ENCODE results near the gene NUTM2B. TPM values are rescaled to one million over a fixed set of nuclear protein-coding genes. Genes with fewer than 3 reads are reported as not detected.
"Not testable (repeated sequence)": the region's sequence is repeated elsewhere in the genome, so short reads cannot be mapped to it uniquely, and the experiment has no call there.

NUTM2B gene
- total RNA-seq, result 1 to 10 TPM; 1.6 to 1.8 TPM

DNA sequence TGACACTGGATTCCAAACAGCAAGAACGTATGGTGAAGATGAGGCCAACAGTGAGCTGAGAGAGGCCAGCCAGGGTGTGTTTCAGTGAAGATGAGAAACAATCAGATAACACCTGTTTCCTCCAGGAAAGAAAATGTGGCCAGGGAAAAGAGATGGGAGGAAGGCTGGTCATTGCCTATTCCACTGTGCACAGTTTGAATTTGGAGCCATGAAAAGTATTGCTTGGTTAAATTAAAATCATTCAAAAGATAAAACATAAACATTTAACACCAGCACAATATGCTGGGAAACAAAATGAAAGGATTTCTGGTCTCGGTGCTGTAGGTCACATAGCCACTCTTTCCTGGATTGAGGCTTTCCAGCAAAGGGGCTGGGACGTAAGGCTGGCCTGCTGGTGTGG lies at the start of gene NUTM2B:
Gene NUTM2B, plus strand, starts transcription at position 301 of the 400 bp plus-strand sequence. CDS start 383 bp downstream, outside the sequence.
- POLR2A ChIA-PET; H3K36me3 Mint-ChIP-seq; H3K4me3 Mint-ChIP-seq; H3K9me3 Mint-ChIP-seq; H3K4me1 Mint-ChIP-seq; H3K27me3 Mint-ChIP-seq; ATAC-seq (ENCODE audit: low read depth); DNase-seq; H3K27ac Mint-ChIP-seq: not testable (repeated sequence)

DNA sequence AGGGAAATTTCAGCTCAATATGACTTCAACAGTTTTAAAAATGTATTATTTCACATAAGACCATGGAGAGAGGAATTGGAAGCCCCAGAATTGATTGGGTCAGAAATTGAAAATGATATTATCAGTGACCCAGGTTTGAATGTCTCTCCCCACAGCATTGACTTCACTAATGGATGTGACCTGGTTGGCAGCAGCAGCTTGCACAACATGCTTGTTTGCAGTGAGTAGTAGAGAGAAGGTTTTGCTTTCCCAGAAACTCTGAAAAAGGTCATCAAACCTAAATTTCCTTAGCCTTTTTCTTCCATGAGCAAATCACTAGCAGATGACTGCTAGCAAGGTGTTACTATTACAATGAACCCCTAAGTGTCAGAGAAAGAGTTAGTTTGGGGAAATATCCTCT lies 39.7 kb upstream of the NUTM2B start:
- H3K27me3 Mint-ChIP-seq; H3K9me3 Mint-ChIP-seq; POLR2A ChIA-PET; ATAC-seq (ENCODE audit: low read depth); H3K4me1 Mint-ChIP-seq; H3K27ac Mint-ChIP-seq; DNase-seq; H3K36me3 Mint-ChIP-seq; H3K4me3 Mint-ChIP-seq: not testable (repeated sequence)

- ATAC-seq (ENCODE audit: low read depth), result not testable (repeated sequence)
Measured at GRCh38 chr10:79664686-79665085, 38.3 kb upstream of the NUTM2B start.

DNA sequence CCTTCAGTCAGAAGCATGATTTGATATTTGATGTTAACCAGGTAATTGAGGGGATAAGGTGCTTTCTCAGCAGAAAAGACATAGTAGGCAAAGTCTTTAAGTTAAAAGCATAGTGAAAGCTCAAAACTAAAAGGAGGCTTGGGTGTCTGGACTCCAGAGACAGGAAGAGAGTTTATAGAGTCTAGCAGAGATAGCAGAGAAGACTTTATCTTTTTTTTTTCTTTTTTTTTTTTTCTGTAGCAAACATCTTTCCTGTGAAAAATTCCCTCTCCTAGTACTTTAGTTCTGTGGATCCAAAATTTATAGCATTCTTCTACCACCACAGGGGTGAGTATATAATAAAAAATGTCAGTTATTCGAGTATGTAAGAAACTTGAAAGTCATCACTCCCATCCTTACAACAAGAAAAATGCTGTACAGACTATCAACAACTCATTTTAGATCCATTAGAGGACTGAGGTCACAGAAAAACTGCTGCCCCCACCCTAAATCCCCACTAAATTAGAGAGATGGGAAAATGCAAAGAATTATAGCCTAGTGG lies 33.7 kb upstream of the NUTM2B start:
- DNase-seq; H3K4me1 Mint-ChIP-seq; H3K9me3 Mint-ChIP-seq; H3K36me3 Mint-ChIP-seq; ATAC-seq (ENCODE audit: low read depth); H3K27ac Mint-ChIP-seq; POLR2A ChIA-PET; H3K4me3 Mint-ChIP-seq: not testable (repeated sequence)
- peaks cover 11% of the 10 kb centered on the region for H3K27me3 Mint-ChIP-seq

More at GRCh38 chr10:79664686-79665085, 38.3 kb upstream of the NUTM2B start:
- H3K4me1 Mint-ChIP-seq, H3K36me3 Mint-ChIP-seq, H3K9me3 Mint-ChIP-seq, DNase-seq, POLR2A ChIA-PET, H3K4me3 Mint-ChIP-seq, H3K27me3 Mint-ChIP-seq, H3K27ac Mint-ChIP-seq: not testable (repeated sequence)

DNA sequence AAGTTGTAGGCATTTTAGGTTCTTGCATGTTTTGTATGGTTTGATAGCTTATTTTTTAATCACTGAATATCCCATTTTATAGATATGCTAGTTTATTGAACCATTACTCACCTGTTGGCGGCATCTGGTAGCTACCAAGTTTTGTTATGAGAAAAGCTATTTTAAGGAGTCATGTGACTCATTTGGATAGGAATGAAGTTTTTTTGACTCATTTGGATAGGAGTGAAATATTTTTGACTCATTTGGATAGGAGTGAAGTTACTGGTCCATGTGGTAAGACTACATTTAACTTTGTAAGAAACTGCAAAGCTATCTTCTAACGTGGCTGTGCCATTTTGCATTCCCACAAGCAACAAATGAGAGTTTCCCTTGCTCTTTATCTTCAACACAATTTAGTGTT lies 28.1 kb upstream of the NUTM2B start:
- peaks cover 10% of the 10 kb centered on the region for H3K27me3 Mint-ChIP-seq
- ATAC-seq (ENCODE audit: low read depth); H3K36me3 Mint-ChIP-seq; DNase-seq; H3K4me1 Mint-ChIP-seq; POLR2A ChIA-PET; H3K4me3 Mint-ChIP-seq; H3K9me3 Mint-ChIP-seq; H3K27ac Mint-ChIP-seq: not testable (repeated sequence)

DNA sequence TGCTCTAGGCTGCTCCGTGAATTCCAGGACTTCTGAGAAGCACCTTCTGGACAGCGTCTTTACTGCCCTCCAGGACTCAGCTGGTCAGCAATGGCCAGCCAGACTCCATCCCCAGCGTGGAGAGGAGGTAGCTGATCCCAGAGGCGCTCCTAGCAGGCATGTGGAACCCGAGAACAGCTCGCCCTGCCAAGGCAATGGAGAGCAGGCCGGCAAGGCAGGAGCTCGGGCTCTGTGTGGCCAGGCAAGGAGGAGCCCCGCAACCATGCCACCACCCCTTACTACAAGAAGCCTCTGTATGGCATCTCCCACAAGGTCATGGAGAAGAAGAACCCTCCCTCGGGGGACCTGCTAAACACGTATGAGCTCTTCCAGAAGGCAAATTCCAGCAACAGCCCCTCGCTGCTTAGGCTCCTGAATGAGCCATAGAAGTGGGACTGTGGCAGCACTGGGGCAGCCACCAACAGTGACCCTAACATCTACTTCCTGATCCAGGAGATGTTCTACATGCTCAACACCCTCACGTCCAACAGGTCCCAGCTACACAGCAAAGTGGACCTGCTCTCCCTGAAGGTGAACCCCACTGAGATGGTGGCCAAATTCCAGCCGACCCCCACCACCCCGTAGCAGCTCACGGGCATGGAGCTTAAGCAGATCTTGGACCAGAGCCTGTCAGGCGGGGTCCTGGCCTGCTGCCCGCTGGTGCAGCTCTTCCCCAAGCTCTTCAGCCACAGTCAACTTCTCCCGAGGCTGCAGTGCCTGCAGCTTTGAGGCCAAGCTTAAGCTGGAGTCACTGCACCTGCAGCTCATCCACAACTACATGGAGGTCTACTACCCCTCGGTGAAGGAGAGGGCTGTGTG lies 19.8 kb upstream of the NUTM2B start:
- H3K27me3 Mint-ChIP-seq; H3K9me3 Mint-ChIP-seq; H3K36me3 Mint-ChIP-seq; ATAC-seq (ENCODE audit: low read depth); H3K4me3 Mint-ChIP-seq; DNase-seq; H3K4me1 Mint-ChIP-seq; POLR2A ChIA-PET; H3K27ac Mint-ChIP-seq: not testable (repeated sequence)

DNA sequence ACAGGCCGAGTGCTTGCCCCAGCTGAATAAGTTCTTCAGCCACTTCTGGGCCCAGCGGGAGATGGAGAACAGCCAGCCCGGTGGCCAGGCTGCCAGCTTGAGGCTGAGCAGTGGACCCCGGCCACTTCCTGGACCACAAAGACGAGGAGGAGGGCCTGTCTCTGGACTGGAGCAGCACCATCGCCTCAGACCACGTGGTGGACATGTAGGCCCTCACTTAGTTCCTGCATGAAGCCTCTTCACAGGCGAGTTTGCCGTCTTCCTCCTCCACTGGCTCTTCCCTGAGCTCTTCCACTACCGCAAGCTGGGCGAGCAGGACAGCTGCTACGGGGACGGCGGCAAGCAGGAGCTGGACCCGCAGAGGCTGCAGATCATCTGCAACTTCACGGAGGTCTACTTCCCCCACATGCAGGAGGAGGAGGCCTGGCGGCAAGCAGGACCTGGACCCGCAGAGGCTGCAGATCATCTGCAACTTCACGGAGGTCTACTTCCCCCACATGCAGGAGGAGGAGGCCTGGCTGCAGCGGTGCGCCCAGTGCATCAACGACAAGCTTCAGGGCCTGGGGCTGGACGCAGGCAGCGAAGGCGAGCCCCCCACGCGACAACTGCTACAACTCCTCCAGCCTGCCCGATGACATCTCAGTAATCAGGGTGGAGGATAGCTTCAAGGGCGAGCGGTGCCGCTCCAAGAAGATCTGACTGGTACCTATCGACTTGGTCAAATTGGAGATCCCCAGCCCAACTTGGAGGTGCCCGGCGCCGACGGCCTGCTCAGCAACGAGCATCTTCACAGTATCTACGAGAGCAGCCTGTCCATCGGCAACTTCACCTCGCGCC lies 18.9 kb upstream of the NUTM2B start:
- POLR2A ChIA-PET; H3K4me1 Mint-ChIP-seq; H3K36me3 Mint-ChIP-seq; ATAC-seq (ENCODE audit: low read depth); DNase-seq; H3K4me3 Mint-ChIP-seq; H3K27me3 Mint-ChIP-seq; H3K27ac Mint-ChIP-seq; H3K9me3 Mint-ChIP-seq: not testable (repeated sequence)

GRCh38 chr10:79685044-79685685 lies 17.9 kb upstream of the NUTM2B start:
- H3K27ac Mint-ChIP-seq, H3K9me3 Mint-ChIP-seq, H3K27me3 Mint-ChIP-seq, POLR2A ChIA-PET, H3K4me1 Mint-ChIP-seq, DNase-seq, H3K36me3 Mint-ChIP-seq, H3K4me3 Mint-ChIP-seq: not testable (repeated sequence)
- peak; percentile 94 for ATAC-seq (ENCODE audit: low read depth)

DNA sequence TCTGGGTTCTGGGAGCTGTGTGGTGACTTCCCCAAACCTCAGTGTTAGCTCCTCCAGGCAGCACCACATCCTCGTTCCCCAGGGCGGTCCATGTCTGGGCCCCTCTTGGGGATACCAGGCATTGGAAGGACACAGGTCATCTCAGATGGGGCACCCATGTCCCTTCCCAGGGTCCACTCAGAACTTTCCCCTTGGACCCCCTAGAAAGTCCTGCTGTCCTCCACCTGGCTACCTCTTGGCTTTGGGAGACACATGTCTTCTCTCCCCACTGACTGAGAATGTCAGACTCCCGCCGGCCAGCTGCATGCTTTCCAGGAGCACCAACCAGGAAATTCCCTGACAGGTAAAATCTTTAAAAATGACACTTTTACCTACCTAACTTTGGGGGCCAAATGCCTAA lies 16.4 kb upstream of the NUTM2B start:
- POLR2A ChIA-PET; H3K9me3 Mint-ChIP-seq; H3K4me3 Mint-ChIP-seq; ATAC-seq (ENCODE audit: low read depth); H3K27ac Mint-ChIP-seq; DNase-seq; H3K36me3 Mint-ChIP-seq; H3K4me1 Mint-ChIP-seq; H3K27me3 Mint-ChIP-seq: not testable (repeated sequence)

GRCh38 chr10:79687406-79688150 lies 15.4 kb upstream of the NUTM2B start:
- H3K27me3 Mint-ChIP-seq; H3K4me3 Mint-ChIP-seq; POLR2A ChIA-PET; H3K4me1 Mint-ChIP-seq; ATAC-seq (ENCODE audit: low read depth); H3K36me3 Mint-ChIP-seq; DNase-seq; H3K9me3 Mint-ChIP-seq; H3K27ac Mint-ChIP-seq: not testable (repeated sequence)

DNA sequence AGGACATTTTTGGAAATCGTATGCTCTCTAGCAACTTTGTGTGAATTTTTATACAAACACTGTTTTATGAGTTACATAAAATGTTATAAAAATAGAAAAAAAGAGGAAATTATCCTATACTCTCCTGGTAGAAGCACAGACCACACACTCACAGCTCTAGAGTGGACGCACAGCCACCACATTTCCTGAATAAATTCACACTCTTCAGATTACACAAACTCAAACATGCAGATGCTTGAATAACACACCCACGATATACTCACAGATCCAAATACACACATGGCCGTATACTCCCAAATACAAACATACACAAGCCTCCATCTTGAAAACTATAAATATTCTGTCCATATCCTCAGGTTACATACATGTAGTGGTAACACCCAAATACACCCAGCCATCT lies 14.2 kb upstream of the NUTM2B start:
- DNase-seq; POLR2A ChIA-PET; H3K4me1 Mint-ChIP-seq; H3K9me3 Mint-ChIP-seq; ATAC-seq (ENCODE audit: low read depth); H3K27me3 Mint-ChIP-seq; H3K36me3 Mint-ChIP-seq; H3K27ac Mint-ChIP-seq; H3K4me3 Mint-ChIP-seq: not testable (repeated sequence)

GRCh38 chr10:79696596-79696995 lies 6.4 kb upstream of the NUTM2B start:
- H3K27ac Mint-ChIP-seq; ATAC-seq (ENCODE audit: low read depth); H3K36me3 Mint-ChIP-seq; H3K4me1 Mint-ChIP-seq; H3K9me3 Mint-ChIP-seq; H3K4me3 Mint-ChIP-seq; POLR2A ChIA-PET; DNase-seq; H3K27me3 Mint-ChIP-seq: not testable (repeated sequence)

GRCh38 chr10:79697141-79697540 lies 5.9 kb upstream of the NUTM2B start:
- POLR2A ChIA-PET, H3K36me3 Mint-ChIP-seq, H3K4me1 Mint-ChIP-seq, H3K9me3 Mint-ChIP-seq, DNase-seq, H3K27me3 Mint-ChIP-seq, H3K27ac Mint-ChIP-seq, H3K4me3 Mint-ChIP-seq: not testable (repeated sequence)
- peak; percentile 78 for ATAC-seq (ENCODE audit: low read depth)

All from activated naive CD8-positive, alpha-beta T cell treated with anti-CD3 and anti-CD28 coated beads, Interleukin-2, amount 10 ng/mL, durations not matched to agents 7 days and 5 days (primary cell).